BE2C (cell line): ENCODE measurements around the gene ITIH4.

Experiments
- DNase-seq: peaks from one replicate; pipeline ENCODE4 v3.0.0-alpha.2; 2020
- H3K27me3 ChIP-seq: fragments of 250-450 bp; sonication (Bioruptor Pico); 2 replicates; pipeline ENCODE4 v1.5.1; 2020; ENCODE audit warnings: mild to moderate bottlenecking
- H3K36me3 ChIP-seq: fragments of 250-450 bp; sonication (Bioruptor Pico); 2 replicates; pipeline ENCODE4 v1.5.1; 2020; ENCODE audit warnings: mild to moderate bottlenecking
- H3K4me1 ChIP-seq: fragments of 250-450 bp; sonication (Bioruptor Pico); 2 replicates; pipeline ENCODE4 v1.5.1; 2020
- H3K4me3 ChIP-seq: 2 replicates; pipeline ENCODE4 v1.5.1; 2011; ENCODE audit warnings: low read depth, low read length
- H3K9me3 ChIP-seq: fragments of 250-450 bp; sonication (Bioruptor Pico); 2 replicates; pipeline ENCODE4 v1.5.1; 2020
- CTCF ChIP-seq: IDR thresholded peaks from 2 replicates; pipeline ENCODE4 v1.5.1; 2012; ENCODE audit warnings: mild to moderate bottlenecking, low read depth, low read length

ITIH4 gene

GRCh38 chr3:52784931-52785590 is 45.4 kb downstream of the ITIH4 start:
- no peak for DNase-seq
- no peak overlapping the region for H3K4me3 ChIP-seq
- no peaks in the 10 kb centered on the region for H3K27me3 ChIP-seq
- H3K4me1 ChIP-seq, result no peaks in the 10 kb centered on the region
- no peaks in the 10 kb centered on the region for H3K9me3 ChIP-seq
- H3K36me3 ChIP-seq, result no peaks in the 10 kb centered on the region
- no peak for TF ChIP-seq CTCF

GRCh38 chr3:52784021-52784621 is 46.4 kb downstream of the ITIH4 start:
- no peaks in the 10 kb centered on the region for H3K27me3 ChIP-seq
- no peaks in the 10 kb centered on the region for H3K9me3 ChIP-seq
- no peaks in the 10 kb centered on the region for H3K4me1 ChIP-seq
- H3K36me3 ChIP-seq, result no peaks in the 10 kb centered on the region
- DNase-seq, result no peak
- H3K4me3 ChIP-seq, result no peak overlapping the region
- TF ChIP-seq CTCF, result no peak

GRCh38 chr3:52783211-52783555 is 47.3 kb downstream of the ITIH4 start:
- Histone ChIP-seq H3K4me3 (no peak overlapping the region), H3K36me3 (no peaks in the 10 kb centered on the region), H3K9me3 (no peaks in the 10 kb centered on the region), H3K27me3 (no peaks in the 10 kb centered on the region), H3K4me1 (no peaks in the 10 kb centered on the region)
- TF ChIP-seq CTCF, result no peak
- DNase-seq, result no peak

GRCh38 chr3:52782412-52783210 is 47.9 kb downstream of the ITIH4 start:
- H3K27me3 ChIP-seq, result no peaks in the 10 kb centered on the region

GRCh38 chr3:52781741-52782140 is 48.7 kb downstream of the ITIH4 start:
- TF ChIP-seq CTCF, result no peak
- no peak for DNase-seq
- no peaks in the 10 kb centered on the region for H3K36me3 ChIP-seq
- H3K27me3 ChIP-seq, result no peaks in the 10 kb centered on the region
- no peaks in the 10 kb centered on the region for H3K9me3 ChIP-seq
- no peak overlapping the region for H3K4me3 ChIP-seq
- H3K4me1 ChIP-seq, result no peaks in the 10 kb centered on the region

More at GRCh38 chr3:52782412-52783210, 47.9 kb downstream of the ITIH4 start:
- no peak for DNase-seq
- no peaks in the 10 kb centered on the region for H3K9me3 ChIP-seq
- no peaks in the 10 kb centered on the region for H3K36me3 ChIP-seq
- H3K4me3 ChIP-seq, result no peak overlapping the region
- H3K4me1 ChIP-seq, result no peaks in the 10 kb centered on the region
- TF ChIP-seq CTCF, result no peak
